Natural killer cell (primary cell): ENCODE results near the gene C16orf74. TPM values are rescaled to one million over a fixed set of nuclear protein-coding genes. Genes with fewer than 3 reads are reported as not detected.

Source experiments
- ATAC-seq, 3 donors: fragments of 150-1000 bp in 2 of 3; fragments of 200-7000 bp in 1 of 3; cut with Tn5 transposase; 1 replicate in 1 of 3; 2 replicates in 2 of 3; pipeline ENCODE4 v1.10.0; 2021; ENCODE audit warnings: mild to moderate bottlenecking in 2 of 3, moderate library complexity in 2 of 3
- DNase-seq, 2 donors: peaks; one replicate each; pipeline versions ENCODE4 v3.0.0 to v3.0.0-alpha.2; 2013 to 2021; ENCODE audit warnings: mixed read lengths in 1 of 2
- H3K27ac ChIP-seq: one replicate; pipeline ENCODE4 v1.5.1; 2013; ENCODE audit warnings: mild to moderate bottlenecking, low read length
- H3K27me3 ChIP-seq: one replicate; pipeline ENCODE4 v1.6.1; 2013; ENCODE audit warnings: low read length; ENCODE audit not compliant: control insufficient read depth, insufficient read depth
- H3K36me3 ChIP-seq: one replicate; pipeline ENCODE4 v1.6.1; 2013; ENCODE audit warnings: low read length; ENCODE audit not compliant: control insufficient read depth, insufficient read depth
- H3K4me1 ChIP-seq: one replicate; pipeline ENCODE4 v1.6.1; 2013; ENCODE audit warnings: low read length; ENCODE audit not compliant: control insufficient read depth, insufficient read depth
- H3K4me3 ChIP-seq: one replicate; pipeline ENCODE4 v1.5.1; 2013; ENCODE audit warnings: low read length
- H3K9me3 ChIP-seq: one replicate; pipeline ENCODE4 v1.6.1; 2013; ENCODE audit warnings: low read length; ENCODE audit not compliant: control insufficient read depth, insufficient read depth
- H3K27ac Mint-ChIP-seq, 2 donors: one replicate each; pipeline ENCODE4 v1.8.0; 2022; ENCODE audit warnings: mild to moderate bottlenecking in 2 of 2, mixed read lengths in 2 of 2, moderate library complexity in 1 of 2
- H3K27me3 Mint-ChIP-seq, 2 donors: one replicate each; pipeline ENCODE4 v1.8.0; 2022; ENCODE audit warnings: low read depth in 2 of 2, mixed read lengths in 2 of 2
- H3K36me3 Mint-ChIP-seq: one replicate; pipeline ENCODE4 v1.8.0; 2022; ENCODE audit warnings: mixed read lengths
- H3K4me1 Mint-ChIP-seq, 2 donors: one replicate each; pipeline ENCODE4 v1.8.0; 2022; ENCODE audit warnings: mixed read lengths in 2 of 2
- H3K4me3 Mint-ChIP-seq: one replicate; pipeline ENCODE4 v1.8.0; 2022; ENCODE audit warnings: mild to moderate bottlenecking, moderate library complexity, mixed read lengths
- H3K9me3 Mint-ChIP-seq, 2 donors: one replicate each; pipeline ENCODE4 v1.8.0; 2022; ENCODE audit warnings: mixed read lengths in 2 of 2
- WGBS: methylation state at CpG from one replicate; pipeline ENCODE4 v1.1.7; 2013; ENCODE audit warnings: missing lambda C conversion rate; ENCODE audit not compliant: insufficient coverage; 5-methylcytosine and 5-hydroxymethylcytosine counted together
- intact Hi-C: fragments of 100-400 bp; cut with micrococcal nuclease; formaldehyde crosslinking; loops from one replicate; pipeline ENCODE4 v1.14.2; 2022
- total RNA-seq, 4 donors: library from RNA; stranded (reverse); fragments of 120-200 nt in 1 of 4; gene quantifications; one replicate each; pipeline versions ENCODE4 v1.2.3 to v1.2.4, GENCODE V29; 2013 to 2022
- TF ChIP-seq, protein P1 (sequence below): fragments of 200-600 bp; IDR thresholded peaks from one replicate; pipeline ENCODE4 v1.8.0; 2022; ENCODE audit warnings: antibody characterized with exemption

C16orf74 gene
- total RNA-seq, 3 donors from 2014 or later (not counting 1 experiment from before 2014, with no cell fraction given) = 0.71 to 2.2 (median 1.8) TPM

DNA sequence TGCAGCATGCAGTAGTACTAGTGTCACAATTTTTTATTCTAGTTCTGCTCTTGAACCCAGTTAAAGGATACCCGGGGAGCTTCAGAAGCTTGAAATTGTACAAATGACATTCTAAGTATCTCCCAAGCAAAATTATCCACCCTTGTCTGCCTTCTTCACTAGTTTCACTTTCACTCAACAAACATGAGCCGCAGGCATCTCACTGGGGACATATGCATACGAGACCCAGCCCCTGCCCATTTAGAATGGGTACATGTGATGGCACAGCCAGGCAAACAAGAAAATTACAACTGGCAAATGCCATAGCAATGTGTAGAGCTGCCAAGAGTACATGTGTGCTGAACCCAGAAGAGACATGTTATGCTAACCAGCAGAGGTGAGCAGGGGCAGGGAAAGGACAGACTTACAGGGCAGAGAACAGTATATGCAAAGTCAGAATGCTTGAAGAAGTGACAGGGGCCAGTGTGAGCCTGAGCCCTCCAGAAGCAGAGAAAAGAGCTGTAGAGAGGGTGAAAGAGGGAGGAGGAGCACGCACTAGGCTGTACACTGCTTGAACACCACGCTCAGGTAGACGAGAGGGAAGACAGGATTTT is 70.4 kb downstream of the C16orf74 start:
- H3K36me3 ChIP-seq = peaks cover 11% of the 10 kb centered on the region
- H3K4me1 ChIP-seq = no peaks in the 10 kb centered on the region
- H3K9me3 ChIP-seq = no peaks in the 10 kb centered on the region
- intact Hi-C loops = no loop called here
- Mint-ChIP-seq H3K27me3 (no peaks in the 10 kb centered on the region), H3K4me3 (no peak overlapping the region), H3K27ac (peak overlapping the region; percentile 60 to 83), H3K9me3 (no peaks in the 10 kb centered on the region), H3K4me1 (peaks cover 10 to 22% of the 10 kb centered on the region in 2 donors), H3K36me3 (peaks cover 4% of the 10 kb centered on the region)
- no peaks in the 10 kb centered on the region for H3K27me3 ChIP-seq
- TF ChIP-seq, protein P1, sequence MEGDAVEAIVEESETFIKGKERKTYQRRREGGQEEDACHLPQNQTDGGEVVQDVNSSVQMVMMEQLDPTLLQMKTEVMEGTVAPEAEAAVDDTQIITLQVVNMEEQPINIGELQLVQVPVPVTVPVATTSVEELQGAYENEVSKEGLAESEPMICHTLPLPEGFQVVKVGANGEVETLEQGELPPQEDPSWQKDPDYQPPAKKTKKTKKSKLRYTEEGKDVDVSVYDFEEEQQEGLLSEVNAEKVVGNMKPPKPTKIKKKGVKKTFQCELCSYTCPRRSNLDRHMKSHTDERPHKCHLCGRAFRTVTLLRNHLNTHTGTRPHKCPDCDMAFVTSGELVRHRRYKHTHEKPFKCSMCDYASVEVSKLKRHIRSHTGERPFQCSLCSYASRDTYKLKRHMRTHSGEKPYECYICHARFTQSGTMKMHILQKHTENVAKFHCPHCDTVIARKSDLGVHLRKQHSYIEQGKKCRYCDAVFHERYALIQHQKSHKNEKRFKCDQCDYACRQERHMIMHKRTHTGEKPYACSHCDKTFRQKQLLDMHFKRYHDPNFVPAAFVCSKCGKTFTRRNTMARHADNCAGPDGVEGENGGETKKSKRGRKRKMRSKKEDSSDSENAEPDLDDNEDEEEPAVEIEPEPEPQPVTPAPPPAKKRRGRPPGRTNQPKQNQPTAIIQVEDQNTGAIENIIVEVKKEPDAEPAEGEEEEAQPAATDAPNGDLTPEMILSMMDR = no peak
- 82% methylated on average over 6 of the region's 6 CpGs for WGBS
- no peak overlapping the region for H3K27ac ChIP-seq
- no peak for DNase-seq
- no peak overlapping the region for H3K4me3 ChIP-seq
- peak in 1 of 3 donors; percentile 19 for ATAC-seq

DNA sequence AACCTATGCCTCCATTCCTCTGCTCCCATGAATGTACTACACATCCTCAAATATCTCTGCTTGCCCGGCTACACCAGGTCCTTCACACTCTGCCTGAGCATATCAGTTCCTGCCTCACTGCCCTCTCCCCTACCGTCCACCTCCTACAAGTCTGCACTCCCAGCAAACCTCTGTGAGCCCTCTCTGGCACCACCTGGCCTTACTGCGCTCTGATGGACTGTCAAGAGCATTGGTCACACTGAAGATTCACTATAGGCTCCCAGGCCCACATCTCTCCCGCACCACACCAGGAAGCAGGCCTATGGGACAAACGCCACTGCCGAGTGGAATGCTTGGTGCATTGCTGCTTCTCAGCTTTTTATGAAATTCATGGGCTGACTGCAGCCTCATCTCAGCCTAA is 71.0 kb downstream of the C16orf74 start:
- 94% methylated on average over 6 of the region's 6 CpGs for WGBS
- Mint-ChIP-seq H3K4me3 (no peak overlapping the region), H3K36me3 (peaks cover 10% of the 10 kb centered on the region), H3K27me3 (no peaks in the 10 kb centered on the region), H3K4me1 (peaks cover 10 to 28% of the 10 kb centered on the region in 2 donors), H3K9me3 (no peaks in the 10 kb centered on the region), H3K27ac (peak overlapping the region; percentile 60 to 83)
- ATAC-seq (no peak), DNase-seq (no peak)
- Histone ChIP-seq H3K36me3 (peaks cover 16% of the 10 kb centered on the region), H3K27ac (no peak overlapping the region), H3K4me3 (no peak overlapping the region), H3K4me1 (no peaks in the 10 kb centered on the region), H3K9me3 (no peaks in the 10 kb centered on the region), H3K27me3 (no peaks in the 10 kb centered on the region)
- intact Hi-C loops = no loop called here
- TF ChIP-seq, protein P1 = no peak

DNA sequence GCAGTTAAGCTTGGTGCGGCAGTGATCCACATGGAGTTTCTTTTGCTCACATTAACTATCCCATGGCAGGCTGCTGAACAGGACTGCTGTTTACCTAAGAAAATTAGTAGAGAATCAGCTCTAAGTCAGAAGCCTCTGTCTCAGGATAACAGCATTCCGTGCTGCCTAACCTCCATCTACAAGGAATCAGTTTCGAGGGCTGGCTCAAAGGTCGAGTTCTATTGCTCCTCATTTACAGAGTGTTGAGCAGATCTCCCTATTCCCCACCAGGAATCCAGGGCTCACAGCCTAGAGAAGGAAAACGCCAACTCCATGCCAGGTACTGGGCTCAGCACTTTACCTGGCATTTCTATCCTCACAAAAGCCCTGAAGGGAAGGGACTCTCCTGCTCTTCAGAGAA is 72.1 kb downstream of the C16orf74 start:
- 97% methylated on average over 5 of the region's 5 CpGs for WGBS

More for the DNA sequence above, 72.1 kb downstream of the C16orf74 start:
- TF ChIP-seq, protein P1 = no peak
- ATAC-seq (no peak), DNase-seq (no peak)
- no peaks in the 10 kb centered on the region for H3K4me1 ChIP-seq
- H3K36me3 ChIP-seq = peaks cover 26% of the 10 kb centered on the region
- no peaks in the 10 kb centered on the region for H3K9me3 ChIP-seq
- H3K27ac ChIP-seq = no peak overlapping the region
- no peak overlapping the region for H3K4me3 ChIP-seq
- intact Hi-C loops = no loop called here
- Mint-ChIP-seq H3K9me3 (no peaks in the 10 kb centered on the region), H3K27me3 (no peaks in the 10 kb centered on the region), H3K36me3 (peaks cover 15% of the 10 kb centered on the region), H3K4me3 (no peak overlapping the region), H3K4me1 (peaks cover 10 to 30% of the 10 kb centered on the region in 2 donors), H3K27ac (peak overlapping the region; percentile 60 to 83)
- no peaks in the 10 kb centered on the region for H3K27me3 ChIP-seq
